Colonic mucosa (tissue), 4 donors: ENCODE data around the gene RAET1G. TPM values are rescaled to one million over a fixed set of nuclear protein-coding genes. Genes with fewer than 3 reads are reported as not detected.
"Not testable (repeated sequence)": the region's sequence is repeated elsewhere in the genome, so short reads cannot be mapped to it uniquely, and the experiment has no call there.

Experiments used
- DNase-seq: peaks from one replicate; pipeline ENCODE4 v3.0.0-alpha.2; 2020
- H3K27ac ChIP-seq: fragments of 200-600 bp; one replicate; pipeline ENCODE4 v1.8.0; 2021
- H3K27me3 ChIP-seq: fragments of 200-600 bp; one replicate; pipeline ENCODE4 v1.8.0; 2021
- H3K36me3 ChIP-seq: fragments of 200-600 bp; one replicate; pipeline ENCODE4 v1.8.0; 2021
- H3K4me1 ChIP-seq: fragments of 200-600 bp; one replicate; pipeline ENCODE4 v1.8.0; 2021; ENCODE audit warnings: mild to moderate bottlenecking
- H3K4me3 ChIP-seq: fragments of 200-600 bp; one replicate; pipeline ENCODE4 v1.8.0; 2021
- H3K9ac ChIP-seq, 2 donors: one replicate each; pipeline ENCODE4 v1.7.0; 2013; ENCODE audit warnings: control low read depth in 2 of 2, low read depth in 2 of 2, low read length in 2 of 2
- H3K9me3 ChIP-seq: fragments of 200-600 bp; one replicate; pipeline ENCODE4 v1.8.0; 2021
- CTCF ChIP-seq: fragments of 200-600 bp; IDR thresholded peaks from one replicate; pipeline ENCODE4 v1.8.0; 2022; ENCODE audit warnings: antibody characterized with exemption, mild to moderate bottlenecking
- intact Hi-C: fragments of 100-400 bp; cut with DNase I; formaldehyde crosslinking; loops from one replicate; pipeline ENCODE4 v1.14.1; 2022
- total RNA-seq, 2 donors: library from RNA; stranded (reverse); fragmentation: NEBNext Ultra II Directional in 1 of 2; extraction: Animal tissue kit (Norgen Biotek cat#: 25700) in 1 of 2; gene quantifications; one replicate each; pipeline ENCODE4 v1.2.1, GENCODE V29; 2021
- donor health status: healthy.
- donor health status: DM: no; HTN: no; CAD: no.
- donor health status: DM: no; HTN: no; CAD: no.

RAET1G gene
- total RNA-seq, 2 donors from 2014 or later, result 0.27 TPM; not detected in 1

- H3K9me3 ChIP-seq, H3K4me3 ChIP-seq, DNase-seq, H3K4me1 ChIP-seq, H3K9ac ChIP-seq, H3K36me3 ChIP-seq, intact Hi-C loops, H3K27ac ChIP-seq: not testable (repeated sequence)
- H3K27me3 ChIP-seq, result peaks cover 34% of the 10 kb centered on the region
Observed at GRCh38 chr6:149943321-149943720, 20.4 kb upstream of the RAET1G start.

- no peak for DNase-seq
- intact Hi-C loops, result no loop called here
- no peaks in the 10 kb centered on the region for H3K36me3 ChIP-seq
- H3K9ac ChIP-seq, result no peak overlapping the region
- no peaks in the 10 kb centered on the region for H3K9me3 ChIP-seq
- peak overlapping the region; percentile 51 for H3K4me3 ChIP-seq
- H3K27me3 ChIP-seq, result peaks cover 40% of the 10 kb centered on the region
- TF ChIP-seq CTCF, result no peak
- H3K4me1 ChIP-seq, result peaks cover 9% of the 10 kb centered on the region
- H3K27ac ChIP-seq, result no peak overlapping the region
Observed at GRCh38 chr6:149942461-149942829, 19.5 kb upstream of the RAET1G start.

- no peaks in the 10 kb centered on the region for H3K36me3 ChIP-seq
- DNase-seq, result peak; percentile 90
- intact Hi-C loops, result no loop called here
- H3K4me3 ChIP-seq, result peak within 1 kb of the TSS; percentile 51
- H3K9ac ChIP-seq, result peak within 1 kb of the TSS in 1 of 2 donors; percentile 43
- H3K27me3 ChIP-seq, result peaks cover 44% of the 10 kb centered on the region
- H3K9me3 ChIP-seq, result no peaks in the 10 kb centered on the region
- no peak within 1 kb of the TSS for H3K27ac ChIP-seq
- no peak for TF ChIP-seq CTCF
- H3K4me1 ChIP-seq, result peaks cover 9% of the 10 kb centered on the region
Observed at GRCh38 chr6:149941583-149942460, 18.9 kb upstream of the RAET1G start, which contains the start of gene ULBP2. Gene ULBP2 (plus strand): TSS chr6:149942014. CDS start chr6:149942073, 59 bp downstream.

GRCh38 chr6:149940672-149940982, 17.7 kb upstream of the RAET1G start:
- Histone ChIP-seq H3K36me3 (no peaks in the 10 kb centered on the region), H3K9ac (no peak overlapping the region), H3K27ac (no peak overlapping the region), H3K27me3 (peaks cover 44% of the 10 kb centered on the region), H3K4me3 (no peak overlapping the region), H3K4me1 (peaks cover 9% of the 10 kb centered on the region), H3K9me3 (no peaks in the 10 kb centered on the region)
- no peak for DNase-seq
- intact Hi-C loops, result no loop called here
- no peak for TF ChIP-seq CTCF

- H3K9ac ChIP-seq, result no peak overlapping the region
- TF ChIP-seq CTCF, result no peak
- H3K36me3 ChIP-seq, result no peaks in the 10 kb centered on the region
- H3K27ac ChIP-seq, result no peak overlapping the region
- H3K4me3 ChIP-seq, result no peak overlapping the region
- intact Hi-C loops, result no loop called here
- no peaks in the 10 kb centered on the region for H3K9me3 ChIP-seq
- H3K4me1 ChIP-seq, result peaks cover 9% of the 10 kb centered on the region
- H3K27me3 ChIP-seq, result peaks cover 44% of the 10 kb centered on the region
- DNase-seq, result no peak
Observed at GRCh38 chr6:149939909-149940671, 17.2 kb upstream of the RAET1G start.

- Histone ChIP-seq H3K27me3 (peaks cover 44% of the 10 kb centered on the region), H3K4me1 (peaks cover 9% of the 10 kb centered on the region), H3K9ac (no peak overlapping the region), H3K27ac (no peak overlapping the region), H3K4me3 (no peak overlapping the region), H3K36me3 (no peaks in the 10 kb centered on the region), H3K9me3 (no peaks in the 10 kb centered on the region)
- no peak for DNase-seq
- TF ChIP-seq CTCF, result no peak
- intact Hi-C loops, result no loop called here
Observed at GRCh38 chr6:149939356-149939648, 16.4 kb upstream of the RAET1G start.
